HG03575 (cell line): ENCODE data around the gene NUAK2.

Source experiments
- ATAC-seq: cut with Tn5 transposase; IDR thresholded peaks from one replicate; pipeline ENCODE4 v1.9.1; 2021; ENCODE audit not compliant: unreplicated experiment, insufficient number of reproducible peaks, low FRiP score; ENCODE audit errors: extremely low read depth

The NUAK2 gene

DNA sequence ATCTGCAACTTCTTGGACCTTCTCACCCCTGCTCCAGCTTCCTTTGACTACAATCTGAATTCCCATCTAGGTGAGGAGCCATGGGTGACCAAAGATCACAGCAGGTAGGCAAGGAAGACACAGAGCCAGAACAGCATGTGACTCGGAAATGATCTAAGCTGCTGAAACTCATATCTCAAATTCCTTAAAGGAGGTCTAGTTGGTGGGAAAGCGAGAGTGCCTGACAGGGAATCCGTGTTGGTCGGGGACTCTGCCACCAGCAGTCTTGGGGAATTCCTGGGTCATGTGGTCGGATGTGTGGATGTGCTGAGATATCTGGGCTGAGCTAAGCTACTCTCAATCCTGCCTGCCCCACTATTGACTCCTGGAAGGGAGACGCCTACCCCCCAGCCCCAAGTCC lies 3.2 kb upstream of the NUAK2 start:
- no peak for ATAC-seq

DNA sequence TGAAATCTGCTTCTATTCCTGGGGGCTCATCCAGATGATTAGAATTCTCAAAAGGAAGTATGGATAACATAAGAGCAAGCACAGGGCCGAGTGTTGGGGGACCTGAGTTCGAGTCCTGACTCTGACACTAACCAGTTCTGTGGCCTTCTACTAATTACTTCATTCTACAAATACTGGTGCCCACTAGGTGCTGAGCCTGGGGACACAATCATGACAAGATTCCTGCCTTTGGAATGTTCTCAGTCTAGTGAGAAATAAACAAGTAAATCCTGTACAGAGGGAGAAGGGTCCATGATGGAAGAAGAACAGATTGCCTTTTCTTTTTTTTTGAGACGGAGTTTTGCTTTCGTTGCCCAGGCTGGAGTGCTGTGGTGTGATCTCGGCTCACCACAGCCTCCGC lies 2.2 kb upstream of the NUAK2 start:
- no peak for ATAC-seq

DNA sequence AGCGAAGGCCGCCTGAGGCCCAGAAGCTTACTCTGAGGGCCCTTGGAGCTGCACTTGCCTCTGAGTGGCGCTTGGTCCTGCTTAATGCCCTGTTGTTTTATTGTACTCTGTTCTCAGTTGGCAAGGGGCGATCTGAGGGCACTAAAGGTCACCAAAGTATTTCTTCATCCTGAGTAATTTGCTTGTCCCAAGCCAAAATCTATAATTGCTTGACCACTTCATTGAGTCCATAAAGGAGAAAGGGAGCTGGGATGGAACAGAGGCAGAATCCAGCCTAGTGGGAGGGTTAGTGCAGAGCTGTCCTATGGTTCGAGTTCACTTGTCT lies 376 bp upstream of the NUAK2 start:
- ATAC-seq, result no peak

DNA sequence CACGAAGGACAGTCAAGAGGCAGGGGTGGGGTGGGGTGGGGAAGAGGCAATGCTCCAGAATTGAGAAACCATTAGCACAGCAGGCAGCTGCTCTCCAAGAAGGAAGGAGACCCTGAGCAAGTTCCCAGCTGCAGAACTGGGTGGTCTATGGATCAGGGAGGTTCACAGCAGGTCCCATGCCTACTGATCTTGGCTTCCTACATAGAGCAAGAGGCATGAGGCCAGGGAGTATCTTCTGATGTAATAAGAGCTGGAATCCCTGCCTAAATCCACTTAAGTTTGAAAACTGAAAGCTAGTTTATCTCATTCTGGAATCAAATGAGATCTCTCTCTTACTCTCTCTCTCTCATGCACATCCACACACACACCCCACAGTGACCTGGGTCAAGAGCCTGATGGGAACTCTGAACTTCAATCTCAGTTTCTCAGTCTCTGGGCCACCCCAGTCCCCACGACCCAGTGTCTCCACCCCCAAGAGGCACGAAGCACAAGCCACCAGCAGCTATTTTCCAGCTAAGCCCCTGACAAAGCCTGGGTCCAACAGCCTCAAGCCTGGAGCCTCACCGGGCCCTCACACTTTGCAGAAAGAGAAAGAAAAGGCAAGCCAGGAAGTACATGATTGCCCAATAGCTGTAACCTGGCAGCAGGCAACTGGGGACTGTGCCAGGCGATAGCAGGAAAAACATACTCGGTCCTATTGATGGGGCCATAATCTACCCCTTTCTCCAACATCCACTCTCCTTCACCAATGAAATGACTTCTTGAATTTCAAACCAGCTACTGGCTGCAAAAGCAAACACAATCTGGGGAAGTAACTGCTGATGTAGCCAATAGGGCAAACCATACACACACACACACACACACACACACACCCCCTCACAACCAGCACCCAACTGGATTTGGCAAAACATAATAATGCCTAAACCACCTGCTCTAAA lies 2.2 kb downstream of the NUAK2 start:
- ATAC-seq, result no peak

DNA sequence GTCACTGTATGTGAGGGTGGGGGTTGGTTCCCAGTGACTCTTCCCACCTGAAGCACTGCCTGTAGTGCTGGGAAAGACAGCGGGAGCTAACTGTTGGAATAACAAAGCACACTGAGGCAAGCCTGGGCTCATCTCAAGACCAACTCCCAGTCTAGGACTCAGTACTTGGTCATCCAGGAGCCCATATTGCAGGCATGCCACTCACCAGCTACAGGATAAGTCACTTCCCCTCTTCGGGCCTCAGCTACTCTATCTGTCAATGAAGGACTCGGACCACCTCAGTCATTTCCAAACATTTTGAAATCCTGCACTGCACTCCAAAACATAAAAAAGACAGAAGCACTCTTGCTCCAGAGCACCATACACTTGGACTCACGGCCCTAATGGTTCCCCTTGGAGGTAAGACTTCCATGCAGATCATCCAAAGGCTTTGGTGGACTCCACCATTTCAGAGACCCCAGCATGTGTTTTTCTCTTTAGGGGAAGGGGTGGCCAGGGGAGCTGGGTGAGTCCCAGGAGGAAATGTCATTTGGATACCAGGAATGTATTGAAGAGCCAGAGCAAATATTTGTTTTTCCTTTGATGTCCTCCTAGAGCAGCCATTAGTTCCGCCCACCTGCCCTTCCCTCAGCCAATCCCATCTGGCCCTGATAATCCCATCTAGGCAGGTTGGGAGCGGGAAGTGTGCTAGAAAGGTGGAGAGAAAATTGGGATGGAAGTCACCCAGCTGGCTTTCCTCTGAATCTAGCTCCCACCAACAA lies 3.1 kb downstream of the NUAK2 start:
- no peak for ATAC-seq

DNA sequence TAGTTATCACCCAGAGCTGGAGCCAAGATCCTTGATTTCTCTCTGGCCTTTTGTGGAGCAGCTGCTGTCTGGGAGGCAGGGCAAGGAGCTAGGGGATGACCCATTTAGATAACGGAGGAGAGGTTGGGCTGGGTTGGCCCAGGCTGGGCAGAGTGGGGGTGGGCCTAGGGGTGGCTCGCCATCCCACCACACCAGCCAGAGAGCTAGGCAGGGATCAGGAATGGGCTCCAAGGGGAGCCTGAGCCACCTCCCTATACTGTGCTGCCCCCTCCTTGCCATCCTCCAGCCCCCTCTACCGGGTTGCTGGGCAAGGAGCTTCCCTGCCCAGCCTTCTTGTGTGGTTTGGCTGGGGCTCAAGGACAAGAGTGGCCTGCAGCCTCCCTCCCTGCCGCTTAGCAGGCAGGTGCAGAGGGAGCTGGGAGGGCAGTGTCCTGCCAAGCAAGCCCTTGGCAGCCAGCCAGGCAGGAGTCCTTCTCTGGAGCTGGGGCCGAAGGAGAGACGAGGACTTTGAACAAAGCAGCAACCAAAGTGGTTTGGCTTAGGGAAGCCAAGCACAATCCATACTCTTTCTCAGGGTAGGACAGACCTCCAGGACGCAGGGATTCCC lies 4.1 kb downstream of the NUAK2 start:
- no peak for ATAC-seq

DNA sequence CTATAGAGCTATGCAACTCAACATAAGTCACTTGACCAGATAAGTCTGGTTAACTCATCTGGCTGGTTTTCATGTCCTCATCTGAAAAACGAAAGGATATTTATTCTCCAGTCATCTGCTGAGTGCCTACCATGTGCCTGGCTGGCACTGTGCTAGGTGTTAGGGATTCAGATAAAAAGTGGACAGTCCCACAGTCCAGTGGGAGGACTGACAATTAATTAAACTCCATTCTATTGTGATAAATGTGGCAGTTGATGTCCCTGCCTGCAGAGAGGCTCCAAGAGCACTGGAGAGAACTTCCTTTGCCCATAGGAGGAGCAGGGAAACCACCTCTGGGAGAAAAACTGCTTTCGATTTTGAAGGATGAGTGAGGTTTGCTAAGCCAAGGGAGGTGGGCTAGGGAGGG lies 5.4 kb downstream of the NUAK2 start:
- no peak for ATAC-seq

DNA sequence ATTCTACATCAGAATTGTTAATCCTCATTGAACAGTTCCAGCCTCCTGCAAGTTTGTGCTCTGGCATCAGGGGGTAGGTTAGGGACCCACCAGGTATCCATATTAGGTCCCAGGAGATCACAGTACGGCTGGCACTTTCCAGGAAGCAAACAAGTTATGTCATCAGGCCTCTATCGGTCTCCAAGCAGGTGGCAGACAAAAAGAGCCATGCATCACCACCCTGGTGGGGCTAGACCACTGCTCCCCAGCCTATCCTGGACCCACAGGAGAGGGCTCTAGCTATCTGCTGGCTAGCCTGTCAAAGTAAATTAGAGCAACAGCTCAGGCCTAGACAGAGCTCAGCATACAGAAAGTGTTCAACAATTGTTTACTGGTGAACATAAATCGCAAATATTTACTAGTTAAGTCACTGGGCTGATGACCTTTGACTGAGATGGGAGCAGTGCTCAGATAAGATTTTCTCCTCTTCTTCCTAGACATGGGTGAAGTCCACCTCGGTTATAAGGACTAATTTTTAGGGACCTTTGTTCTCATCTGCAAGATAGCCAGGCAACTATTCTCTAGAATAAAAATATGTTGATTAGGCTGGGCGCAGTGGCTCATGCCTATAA lies 6.4 kb downstream of the NUAK2 start:
- no peak for ATAC-seq

DNA sequence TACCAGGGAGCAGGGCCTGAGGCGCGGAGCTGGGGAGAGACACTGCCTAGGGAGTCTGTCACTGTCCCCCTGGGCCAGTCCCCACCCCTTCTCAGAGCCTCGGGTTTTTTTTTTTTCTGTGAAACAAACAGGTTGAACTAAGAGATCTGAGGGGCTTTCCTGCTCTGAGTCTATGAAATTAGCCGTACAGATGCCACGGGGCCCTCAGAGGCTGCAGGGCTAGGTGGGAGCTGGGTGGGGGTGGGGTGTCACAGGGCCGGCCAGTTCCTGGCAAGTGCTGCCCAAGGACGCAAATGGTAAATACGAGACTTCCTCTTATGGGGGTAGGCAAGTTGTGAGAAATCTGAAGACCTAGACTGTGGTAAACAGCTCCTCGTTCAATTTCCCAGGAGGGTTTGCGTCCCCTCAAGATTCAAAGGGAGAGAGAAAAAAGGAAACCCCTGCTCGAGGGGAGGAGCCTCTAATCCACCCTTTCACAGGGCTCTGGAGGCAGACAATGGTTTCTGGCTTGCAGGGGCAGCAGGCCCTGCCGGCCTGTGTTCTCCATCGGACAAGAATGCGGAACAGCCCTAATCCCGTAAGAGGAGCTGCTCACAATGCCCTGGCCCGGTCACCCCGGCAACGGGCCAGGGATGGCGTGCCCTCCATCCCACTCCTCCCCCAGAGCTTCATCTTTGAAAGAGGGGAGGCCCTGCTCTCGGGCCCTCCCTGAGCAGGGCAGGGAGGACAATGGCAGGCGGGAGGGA lies 7.8 kb downstream of the NUAK2 start:
- no peak for ATAC-seq

DNA sequence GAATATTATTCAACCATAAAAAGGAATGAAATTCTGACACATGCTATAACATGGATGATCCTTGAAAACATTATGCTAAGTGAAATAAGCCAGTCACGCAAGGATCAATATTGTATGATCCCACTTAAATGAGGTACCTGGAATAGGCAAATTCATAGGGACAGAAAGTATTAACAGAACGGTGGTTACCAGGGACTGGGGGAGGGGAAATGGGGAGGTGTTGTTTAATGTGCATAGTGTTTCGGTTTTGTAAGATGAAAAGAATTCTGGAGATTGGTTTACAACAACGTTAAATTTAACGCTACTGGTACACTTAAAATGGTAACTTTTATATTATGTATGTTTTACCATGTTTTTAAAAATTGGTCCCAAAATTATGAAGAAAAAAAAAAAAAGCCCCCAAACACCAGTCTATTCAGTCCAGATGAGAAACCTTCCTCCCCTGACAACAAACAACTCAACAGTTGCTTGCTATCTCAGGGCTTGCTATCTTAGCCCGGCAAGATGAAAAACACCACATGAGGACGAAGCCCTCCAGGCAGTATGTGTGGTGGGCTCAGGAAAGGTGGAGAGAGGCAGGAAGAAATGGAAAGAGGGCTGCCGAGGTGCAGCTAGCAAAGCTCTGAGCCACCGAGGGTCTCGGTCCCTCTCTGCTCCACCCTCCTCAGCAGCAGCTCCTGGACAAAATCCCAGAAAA lies 8.5 kb downstream of the NUAK2 start:
- no peak for ATAC-seq

DNA sequence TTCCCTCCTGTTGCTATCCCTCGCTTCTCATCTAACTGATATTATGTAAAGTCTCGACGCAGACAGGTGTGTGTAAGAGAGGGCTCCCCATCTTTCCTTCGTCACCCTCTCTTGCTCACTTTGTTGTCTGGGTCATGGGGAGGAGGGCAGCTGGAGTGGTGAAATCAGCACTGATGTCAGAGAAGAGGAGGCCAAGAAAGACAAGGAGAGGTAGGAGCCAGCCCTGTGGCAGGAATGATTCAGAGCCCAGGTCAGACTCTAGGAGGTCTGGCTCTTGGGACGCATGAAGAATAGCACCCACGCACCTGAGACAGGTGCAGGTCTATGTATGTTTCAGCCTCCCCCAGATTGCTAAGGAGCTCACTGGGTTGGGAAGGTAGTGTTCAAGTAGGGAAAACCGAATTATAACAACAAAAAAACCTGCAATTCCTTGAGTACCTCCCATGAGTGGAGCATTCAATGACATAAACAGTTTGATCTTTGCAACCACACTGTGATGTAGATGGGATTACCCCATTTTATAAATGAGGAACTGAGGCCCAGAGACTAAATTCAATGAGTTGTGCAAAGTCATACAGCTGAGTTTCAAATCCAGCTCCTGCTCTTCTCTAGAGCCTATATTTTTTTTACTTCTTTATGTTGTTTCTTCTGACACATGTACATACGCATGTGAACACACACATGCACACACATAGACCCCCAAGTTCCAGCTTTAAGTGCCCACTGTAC lies 10.4 kb downstream of the NUAK2 start:
- no peak for ATAC-seq

DNA sequence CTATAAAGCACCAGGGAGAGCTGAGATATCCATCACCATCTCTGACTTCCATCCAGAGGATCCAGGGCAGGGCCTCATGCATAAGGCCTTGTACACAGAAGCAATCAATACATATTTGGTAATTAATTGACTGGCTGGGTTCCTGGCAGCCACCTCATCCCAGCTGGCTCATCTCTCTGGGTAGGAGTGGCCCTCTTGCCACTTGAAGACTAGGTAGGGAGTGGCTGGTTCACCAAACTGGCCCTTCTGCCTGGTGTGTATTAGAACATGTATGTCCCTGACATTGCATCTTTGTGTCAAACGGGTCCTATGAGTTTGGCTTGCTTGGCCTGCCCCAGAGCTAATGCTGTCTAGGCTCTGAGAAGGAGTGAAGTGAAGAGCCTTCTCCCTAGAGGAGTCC lies 11.8 kb downstream of the NUAK2 start:
- ATAC-seq, result no peak

DNA sequence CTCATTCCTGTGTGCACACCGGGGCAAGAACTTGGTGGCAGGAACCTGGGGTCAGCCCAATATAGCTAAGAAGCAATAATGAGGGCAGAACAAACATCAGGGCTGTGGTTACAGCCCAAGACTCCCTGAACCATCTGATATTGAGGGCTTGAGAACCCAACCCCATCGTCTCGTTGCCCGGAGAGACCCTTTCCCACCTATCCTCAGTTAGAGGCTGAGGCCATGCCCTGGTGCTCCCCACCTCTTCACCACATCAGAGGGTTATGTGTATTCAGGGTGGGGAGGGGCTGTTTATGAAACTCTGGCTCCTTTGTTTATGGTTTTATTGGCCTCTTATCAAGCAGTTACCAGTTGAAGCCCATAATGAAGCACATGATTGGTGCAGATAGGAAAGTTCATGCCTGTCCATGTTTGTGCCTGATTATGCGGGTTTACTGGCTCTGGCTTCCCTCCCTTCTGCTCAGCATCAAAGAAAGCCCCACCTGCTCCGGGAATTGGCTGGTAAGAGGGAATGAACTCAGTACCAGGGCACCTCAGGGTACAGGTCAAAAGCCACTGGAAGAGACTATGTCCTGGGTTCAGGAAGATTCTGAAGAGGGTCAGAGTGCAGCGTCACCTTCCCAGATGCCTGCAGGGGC lies 14.5 kb downstream of the NUAK2 start:
- no peak for ATAC-seq

DNA sequence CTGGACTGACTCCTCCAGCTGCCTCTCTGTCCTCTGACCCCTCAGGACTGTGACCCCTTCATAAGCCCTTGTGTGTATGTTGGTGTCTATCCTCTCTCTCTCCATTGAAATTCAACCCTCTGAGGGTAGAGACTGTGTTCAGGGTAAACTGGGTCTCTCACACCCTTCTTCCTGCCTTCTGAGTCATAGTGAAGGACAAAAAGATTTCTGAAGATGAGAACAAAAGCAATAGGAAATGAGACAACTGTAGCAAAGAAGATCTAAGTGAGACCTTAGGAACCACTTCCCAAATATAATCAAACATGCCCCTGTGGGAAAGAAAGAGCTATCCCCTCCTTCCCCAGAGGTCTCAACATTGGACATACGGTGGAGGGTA lies 16.9 kb downstream of the NUAK2 start:
- no peak for ATAC-seq

DNA sequence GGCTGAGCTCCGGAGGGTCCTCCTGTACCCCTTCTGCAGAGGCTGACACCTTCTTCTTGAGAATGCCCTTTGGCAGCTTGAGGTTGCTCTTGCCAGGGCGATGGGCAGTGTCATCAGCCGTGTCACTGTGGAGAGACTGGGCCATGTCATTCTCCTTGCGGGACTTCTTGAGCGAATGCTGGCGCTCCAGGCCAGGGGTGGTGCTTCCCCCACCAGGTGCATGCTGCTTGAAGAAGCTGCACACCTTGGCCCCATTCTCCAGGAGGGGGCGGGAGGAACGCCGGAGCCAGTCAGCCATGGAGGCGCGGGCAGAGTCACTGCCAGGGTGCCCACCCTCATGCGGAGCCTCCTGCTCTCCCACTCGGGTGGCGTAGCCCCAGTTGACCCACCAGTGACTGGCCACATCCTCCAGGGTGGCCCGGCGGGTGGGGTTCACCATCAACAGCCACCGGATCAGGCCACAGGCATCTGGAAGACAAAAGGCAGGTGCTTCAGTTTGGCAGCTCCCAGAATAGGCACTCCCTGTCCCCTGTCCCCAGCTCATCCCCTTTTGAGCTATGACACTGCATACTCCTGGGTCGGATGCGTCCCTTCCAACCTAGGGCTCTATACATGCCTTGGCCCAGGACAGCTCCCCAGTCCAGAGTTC lies 17.4 kb downstream of the NUAK2 start:
- ATAC-seq, result no peak

DNA sequence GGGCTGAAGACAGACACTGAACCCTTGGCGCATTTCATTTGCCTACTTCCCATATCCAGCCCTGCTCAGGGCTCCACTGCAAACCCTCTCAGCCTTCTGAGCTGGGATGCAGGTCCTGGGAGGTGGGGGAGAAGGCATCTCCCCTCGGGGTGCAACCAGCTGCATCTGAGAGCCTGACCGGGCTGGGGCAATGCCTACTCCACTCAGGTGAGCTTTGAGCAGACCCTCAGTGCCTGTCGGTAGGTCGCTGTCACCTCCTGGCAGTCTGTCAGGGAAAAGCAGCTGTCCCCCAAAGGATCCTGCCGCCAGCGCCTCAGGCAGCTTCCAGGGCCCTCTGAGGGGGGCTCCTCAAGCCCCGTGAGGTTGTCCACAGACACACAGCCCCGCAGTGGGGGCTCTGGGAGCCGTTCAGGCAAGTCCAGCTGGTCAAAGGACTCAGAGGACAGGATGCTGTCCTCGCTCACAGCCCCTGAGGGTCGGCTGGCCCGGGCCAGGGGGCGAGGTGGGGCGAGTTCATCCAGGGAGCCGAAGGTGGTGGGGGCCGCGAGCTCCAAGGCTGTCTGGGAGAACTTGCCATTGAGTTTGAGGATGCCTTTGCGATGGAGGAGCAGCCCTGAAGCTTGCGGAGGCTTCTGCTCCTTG lies 18.2 kb downstream of the NUAK2 start:
- no peak for ATAC-seq
